Muscle of arm (tissue), 12 donors: ENCODE results near the gene ABO. TPM values are rescaled to one million over a fixed set of nuclear protein-coding genes. Genes with fewer than 3 reads are reported as not detected.
"Not testable (repeated sequence)": the region's sequence is repeated elsewhere in the genome, so short reads cannot be mapped to it uniquely, and the experiment has no call there.

Experiments used
- DNase-seq: peaks from one replicate; pipeline ENCODE4 v3.0.0-alpha.2; 2013
- polyA plus RNA-seq, 12 donors: library from polyadenylated mRNA; unstranded; fragments of 120-200 nt; gene quantifications; one replicate each; pipeline ENCODE4 v1.2.1, GENCODE V29; 2013; ENCODE audit not compliant: insufficient read length in 12 of 12

The ABO gene
- polyA plus RNA-seq, 12 donors, result 0.57 to 28.3 (median 2.6) TPM; not detected in 1

GRCh38 chr9:133205996-133206931 is 68.7 kb downstream of the ABO start:
- no peak for DNase-seq

- DNase-seq, result not testable (repeated sequence)
Observed at GRCh38 chr9:133205481-133205887, 69.5 kb downstream of the ABO start.

Other genes starting within 250 kb of the ABO start
- 10 to 100 TPM in 11 of 12 donors, not detected in 1; 40.1 to 63.0 (median 46.0) TPM for gene GTF3C5, start 244.2 kb downstream of the ABO start, polyA plus RNA-seq
- gene CEL, start 213.2 kb downstream of the ABO start, polyA plus RNA-seq, result 10 to 100 TPM in 1 of 12 donors, 1 to 10 TPM in 9, under 1 TPM in 1, not detected in 1; 0.97 to 20.3 (median 1.7) TPM
- gene RALGDS, start 154.0 kb downstream of the ABO start, polyA plus RNA-seq, result 10 to 100 TPM in 11 of 12 donors, not detected in 1; 41.7 to 77.0 (median 51.7) TPM
- 1 to 10 TPM in 10 of 12 donors, not detected in 2; 2.9 to 6.2 (median 3.5) TPM for gene GBGT1, start 111.3 kb downstream of the ABO start, polyA plus RNA-seq
- under 1 TPM in 1 of 12 donors, not detected in 11; 0.17 TPM for gene OBP2B, start 66.0 kb downstream of the ABO start, polyA plus RNA-seq
- gene SURF6, start 61.0 kb upstream of the ABO start, polyA plus RNA-seq, result 10 to 100 TPM in 11 of 12 donors, not detected in 1; 14.3 to 32.6 (median 18.6) TPM
- 10 to 100 TPM in 11 of 12 donors, not detected in 1; 18.8 to 27.5 (median 21.7) TPM for gene MED22, start 72.9 kb upstream of the ABO start, polyA plus RNA-seq
- gene RPL7A, start 73.0 kb upstream of the ABO start, polyA plus RNA-seq, result 1,000 to 10,000 TPM in 11 of 12 donors, not detected in 1; 2,000 to 2,688 (median 2,248) TPM
- gene SURF1, start 81.3 kb upstream of the ABO start, polyA plus RNA-seq, result 10 to 100 TPM in 11 of 12 donors, not detected in 1; 17.6 to 37.0 (median 29.9) TPM
- 10 to 100 TPM in 7 of 12 donors, 1 to 10 TPM in 3, not detected in 2; 7.6 to 18.1 (median 11.1) TPM for gene SURF2, start 81.3 kb upstream of the ABO start, polyA plus RNA-seq
- gene SURF4, start 100.9 kb upstream of the ABO start, polyA plus RNA-seq, result 100 to 1,000 TPM in 6 of 12 donors, 10 to 100 TPM in 5, not detected in 1; 87.0 to 138 (median 100) TPM
- gene STKLD1, start 101.2 kb upstream of the ABO start, polyA plus RNA-seq, result 1 to 10 TPM in 8 of 12 donors, under 1 TPM in 2, not detected in 2; 0.82 to 3.0 (median 1.8) TPM
- 10 to 100 TPM in 11 of 12 donors, not detected in 1; 26.6 to 54.5 (median 30.4) TPM for gene REXO4, start 142.8 kb upstream of the ABO start, polyA plus RNA-seq
- gene ADAMTS13, start 147.2 kb upstream of the ABO start, polyA plus RNA-seq, result 1 to 10 TPM in 11 of 12 donors, not detected in 1; 4.2 to 8.4 (median 5.5) TPM
- 10 to 100 TPM in 11 of 12 donors, not detected in 1; 10.4 to 22.4 (median 13.1) TPM for gene CACFD1, start 184.8 kb upstream of the ABO start, polyA plus RNA-seq
- 1 to 10 TPM in 7 of 12 donors, under 1 TPM in 3, not detected in 2; 0.87 to 1.6 (median 1.1) TPM for gene SLC2A6, start 203.9 kb upstream of the ABO start, polyA plus RNA-seq
- gene MYMK, start 249.8 kb upstream of the ABO start, polyA plus RNA-seq, result 10 to 100 TPM in 11 of 12 donors, not detected in 1; 18.1 to 68.0 (median 49.3) TPM